Lower leg skin (tissue), 4 donors: Measurements from ENCODE around the gene CYS1. TPM values are rescaled to one million over a fixed set of nuclear protein-coding genes. Genes with fewer than 3 reads are reported as not detected.
A peak's percentile ranks its signal among the peaks of the same experiment; 100 is the strongest.

Source experiments
- DNase-seq, 2 donors: peaks; one replicate each; pipeline ENCODE4 v3.0.0-alpha.2; 2019; ENCODE audit warnings: low spot score in 2 of 2
- H3K4me3 ChIP-seq: fragments of 200-600 bp; sonication (generic); 2 replicates; pipeline ENCODE4 v1.5.1; 2017; ENCODE audit warnings: mild to moderate bottlenecking, low read depth; ENCODE audit not compliant: poor library complexity, severe bottlenecking
- POLR2A ChIP-seq, 2 donors: fragments of 450-650 bp; IDR thresholded peaks; one replicate each; pipeline ENCODE4 v1.6.1; 2016 to 2017; ENCODE audit warnings: antibody characterized with exemption in 2 of 2, mild to moderate bottlenecking in 1 of 2, moderate library complexity in 1 of 2
- WGBS, 2 donors: methylation state at CpG; one replicate each; pipeline ENCODE4 v1.1.5; 2018; 5-methylcytosine and 5-hydroxymethylcytosine counted together
- intact Hi-C: fragments of 100-400 bp; cut with DNase I; formaldehyde crosslinking; loops from one replicate; pipeline ENCODE4 v1.15.0; 2023; ENCODE audit warnings: low total_unique reads
- total RNA-seq, 4 donors: library from RNA; depleted of rRNA; stranded (reverse); fragments of >200 nt; gene quantifications; one replicate each; pipeline ENCODE4 v1.1.0, GENCODE V29; 2016
- TF ChIP-seq, protein P1 (sequence below), 3 donors: fragments of 450-650 bp; IDR thresholded peaks; one replicate each; pipeline ENCODE4 v1.5.1; 2016; ENCODE audit warnings: antibody characterized with exemption in 3 of 3, mild to moderate bottlenecking in 3 of 3, moderate library complexity in 2 of 3

Gene CYS1
- total RNA-seq, 4 donors from 2014 or later: 0.25 to 0.98 (median 0.62) TPM; not detected in 1

DNA sequence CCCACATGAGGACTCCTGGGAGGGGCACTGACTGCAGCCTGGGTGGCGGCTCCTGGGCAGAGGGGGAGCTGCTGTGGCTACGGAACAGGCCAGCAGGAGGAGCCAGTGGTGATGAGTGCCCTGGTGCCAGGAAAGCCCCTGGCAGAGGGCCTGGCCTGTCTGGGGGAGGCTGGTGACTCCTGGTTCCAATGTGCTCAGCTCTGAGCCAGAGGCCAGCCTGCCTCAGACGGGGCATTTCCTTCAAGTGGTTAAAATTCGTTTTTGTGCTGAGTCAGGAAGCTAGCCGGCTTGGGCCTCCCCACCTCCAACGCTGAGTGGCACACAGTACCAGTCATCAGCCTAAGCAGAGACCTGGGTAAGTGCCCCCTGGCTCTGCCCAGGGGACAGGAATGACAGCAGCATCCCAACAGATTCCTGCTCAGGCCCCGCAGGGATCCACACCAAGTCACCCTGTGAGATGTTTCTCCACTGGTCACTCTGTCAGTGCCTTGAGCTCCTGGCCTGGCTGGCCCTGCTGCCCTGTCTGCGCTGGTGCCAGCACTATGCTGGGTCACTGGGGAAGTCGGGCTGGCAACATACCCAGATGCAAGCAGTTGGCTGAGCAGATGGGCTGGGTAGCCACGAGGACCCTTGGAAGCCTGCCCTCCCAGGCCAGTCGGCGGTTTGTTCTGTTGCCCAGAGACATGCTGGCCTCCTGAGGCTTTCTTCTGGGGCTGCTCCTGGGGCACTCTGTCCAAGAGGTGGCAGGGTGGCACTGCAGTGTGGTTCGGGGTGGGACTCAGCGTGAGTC lies 43.9 kb downstream of the CYS1 start:
- intact Hi-C loops: no loop called here
- peak in 1 of 2 donors; percentile 92 for DNase-seq
- TF ChIP-seq POLR2A (IDR thresholded peaks at IDR 0.05): no peak
- TF ChIP-seq, protein P1, sequence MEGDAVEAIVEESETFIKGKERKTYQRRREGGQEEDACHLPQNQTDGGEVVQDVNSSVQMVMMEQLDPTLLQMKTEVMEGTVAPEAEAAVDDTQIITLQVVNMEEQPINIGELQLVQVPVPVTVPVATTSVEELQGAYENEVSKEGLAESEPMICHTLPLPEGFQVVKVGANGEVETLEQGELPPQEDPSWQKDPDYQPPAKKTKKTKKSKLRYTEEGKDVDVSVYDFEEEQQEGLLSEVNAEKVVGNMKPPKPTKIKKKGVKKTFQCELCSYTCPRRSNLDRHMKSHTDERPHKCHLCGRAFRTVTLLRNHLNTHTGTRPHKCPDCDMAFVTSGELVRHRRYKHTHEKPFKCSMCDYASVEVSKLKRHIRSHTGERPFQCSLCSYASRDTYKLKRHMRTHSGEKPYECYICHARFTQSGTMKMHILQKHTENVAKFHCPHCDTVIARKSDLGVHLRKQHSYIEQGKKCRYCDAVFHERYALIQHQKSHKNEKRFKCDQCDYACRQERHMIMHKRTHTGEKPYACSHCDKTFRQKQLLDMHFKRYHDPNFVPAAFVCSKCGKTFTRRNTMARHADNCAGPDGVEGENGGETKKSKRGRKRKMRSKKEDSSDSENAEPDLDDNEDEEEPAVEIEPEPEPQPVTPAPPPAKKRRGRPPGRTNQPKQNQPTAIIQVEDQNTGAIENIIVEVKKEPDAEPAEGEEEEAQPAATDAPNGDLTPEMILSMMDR (IDR thresholded peaks at IDR 0.05): no peak
- 22 to 25% methylated on average over 9 to 14 of the region's 14 CpGs for WGBS, 2 donors
- H3K4me3 ChIP-seq: no peak overlapping the region

- intact Hi-C loops: no loop called here
- DNase-seq: no peak
- no peak for TF ChIP-seq POLR2A (IDR thresholded peaks at IDR 0.05)
- TF ChIP-seq, protein P1 (IDR thresholded peaks at IDR 0.05): no peak
- WGBS, 2 donors: 47 to 55% methylated on average over 5 of the region's 5 CpGs
- H3K4me3 ChIP-seq: no peak overlapping the region
Measured at GRCh38 chr2:10035633-10036032, 44.6 kb downstream of the CYS1 start.

GRCh38 chr2:10035053-10035422 lies 45.2 kb downstream of the CYS1 start:
- 60 to 63% methylated on average over 3 of the region's 3 CpGs for WGBS, 2 donors
- intact Hi-C loops: no loop called here
- TF ChIP-seq POLR2A (IDR thresholded peaks at IDR 0.05): no peak
- TF ChIP-seq, protein P1 (IDR thresholded peaks at IDR 0.05): no peak
- H3K4me3 ChIP-seq: no peak overlapping the region
- DNase-seq: no peak

DNA sequence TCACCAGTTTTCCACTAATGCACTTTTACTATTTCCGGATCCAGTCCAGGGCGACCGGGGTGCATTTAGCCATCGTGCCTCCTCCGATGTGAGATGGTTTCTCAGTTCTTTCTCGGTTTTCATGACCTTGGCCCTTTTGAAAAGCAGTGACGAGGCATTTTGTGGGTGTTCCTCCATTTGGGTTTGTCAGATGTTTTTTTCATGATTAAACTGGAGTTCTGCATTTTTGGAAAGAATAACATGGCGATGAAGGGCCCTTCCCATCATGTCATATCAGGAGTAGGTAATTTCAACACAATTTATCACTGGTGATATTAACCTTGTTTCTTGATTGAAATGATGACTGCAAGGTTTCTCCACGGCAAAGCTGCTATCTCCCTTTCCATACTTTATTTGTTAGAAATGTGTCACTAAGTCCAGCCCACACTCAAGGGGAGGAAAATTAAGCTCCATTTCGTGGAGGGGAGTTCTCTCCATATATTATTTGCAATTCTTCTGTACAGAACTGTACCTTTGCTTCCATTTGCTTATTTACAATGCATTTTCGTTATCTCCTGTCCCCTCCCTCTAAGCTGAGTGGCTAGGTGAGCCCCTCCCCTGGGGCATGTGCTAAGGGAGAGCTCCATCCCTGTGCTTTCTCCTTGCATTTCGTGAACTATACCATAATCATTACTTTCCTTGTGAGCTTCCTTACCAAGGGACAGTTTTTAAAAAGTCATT lies 45.7 kb downstream of the CYS1 start:
- WGBS, 2 donors: 82 to 86% methylated on average over 12 of the region's 12 CpGs
- TF ChIP-seq POLR2A (IDR thresholded peaks at IDR 0.05): no peak
- TF ChIP-seq, protein P1 (IDR thresholded peaks at IDR 0.05): no peak
- DNase-seq: no peak
- H3K4me3 ChIP-seq: no peak overlapping the region
- intact Hi-C loops: no loop called here

DNA sequence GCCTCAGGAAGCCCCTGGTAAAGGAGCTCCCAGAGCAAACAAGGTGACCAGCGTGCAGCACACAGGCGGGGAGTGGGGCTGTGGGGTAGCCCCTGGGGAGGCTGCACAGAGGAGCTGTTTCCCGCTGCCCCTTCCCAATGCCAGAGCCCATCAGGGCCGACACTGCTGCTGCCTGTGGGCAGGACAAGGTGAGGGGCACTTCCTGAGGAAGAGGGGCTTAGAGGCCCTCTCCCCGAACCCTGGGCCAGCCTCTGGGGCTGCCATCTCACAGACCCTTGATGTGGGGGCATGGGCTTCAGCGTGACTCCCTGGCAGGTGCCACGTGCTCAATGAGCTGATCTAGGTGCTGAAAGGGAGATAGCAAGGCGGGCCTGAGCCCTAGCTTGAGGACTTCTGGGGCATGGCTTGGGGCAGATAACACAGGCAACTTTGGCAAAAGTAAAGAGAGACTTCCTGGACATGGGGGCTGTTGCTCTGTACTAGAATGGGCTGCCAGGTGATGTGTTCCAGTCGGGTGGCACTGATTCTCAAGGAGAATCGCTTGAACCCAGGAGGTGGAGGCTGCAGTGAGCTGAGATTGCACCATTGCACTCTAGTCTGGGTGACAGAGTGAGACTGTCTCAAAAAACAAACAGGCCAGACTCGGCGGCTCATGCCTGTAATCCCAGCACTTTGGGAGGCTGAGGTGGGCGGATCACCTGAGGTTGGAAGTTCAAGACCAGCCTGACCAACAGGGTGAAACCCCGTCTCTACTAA lies 46.8 kb downstream of the CYS1 start:
- TF ChIP-seq, protein P1 (IDR thresholded peaks at IDR 0.05): no peak
- no peak for TF ChIP-seq POLR2A (IDR thresholded peaks at IDR 0.05)
- intact Hi-C loops: no loop called here
- WGBS, 2 donors: 89 to 93% methylated on average over 14 of the region's 14 CpGs
- H3K4me3 ChIP-seq: no peak overlapping the region
- no peak for DNase-seq
